Osteocyte (in vitro differentiated cells): ENCODE results near the gene NALCN. TPM values are rescaled to one million over a fixed set of nuclear protein-coding genes. Genes with fewer than 3 reads are reported as not detected.
A peak's percentile ranks its signal among the peaks of the same experiment; 100 is the strongest.

Experiments used
- DNase-seq: peaks from one replicate; pipeline ENCODE4 v3.0.0; 2021; ENCODE audit warnings: mixed read lengths; ENCODE audit not compliant: unreplicated experiment; ENCODE audit errors: extremely low spot score
- H3K27ac Mint-ChIP-seq: one replicate; pipeline ENCODE4 v1.8.0; 2021; ENCODE audit warnings: mild to moderate bottlenecking, mixed read lengths; ENCODE audit not compliant: unreplicated experiment
- H3K27me3 Mint-ChIP-seq: one replicate; pipeline ENCODE4 v1.8.0; 2021; ENCODE audit warnings: mixed read lengths; ENCODE audit not compliant: unreplicated experiment
- H3K36me3 Mint-ChIP-seq: one replicate; pipeline ENCODE4 v1.8.0; 2021; ENCODE audit warnings: mixed read lengths; ENCODE audit not compliant: unreplicated experiment
- H3K4me1 Mint-ChIP-seq: one replicate; pipeline ENCODE4 v1.8.0; 2021; ENCODE audit warnings: mixed read lengths; ENCODE audit not compliant: unreplicated experiment
- H3K4me3 Mint-ChIP-seq: one replicate; pipeline ENCODE4 v1.8.0; 2021; ENCODE audit warnings: mild to moderate bottlenecking, moderate library complexity, mixed read lengths; ENCODE audit not compliant: unreplicated experiment
- H3K9me3 Mint-ChIP-seq: one replicate; pipeline ENCODE4 v1.8.0; 2021; ENCODE audit warnings: mixed read lengths; ENCODE audit not compliant: unreplicated experiment
- total RNA-seq: library from RNA; stranded (reverse); gene quantifications from 2 replicates; pipeline ENCODE4 v1.2.1, GENCODE V29; 2021
- TF ChIP-seq, protein P1 (sequence below): fragments of 200-600 bp; sonication (generic); IDR thresholded peaks from 2 replicates; pipeline ENCODE4 v1.5.0; 2021; ENCODE audit warnings: antibody characterized with exemption, mild to moderate bottlenecking, moderate library complexity

NALCN gene
- total RNA-seq, 1 donor from 2014 or later: 58.8 TPM

DNA sequence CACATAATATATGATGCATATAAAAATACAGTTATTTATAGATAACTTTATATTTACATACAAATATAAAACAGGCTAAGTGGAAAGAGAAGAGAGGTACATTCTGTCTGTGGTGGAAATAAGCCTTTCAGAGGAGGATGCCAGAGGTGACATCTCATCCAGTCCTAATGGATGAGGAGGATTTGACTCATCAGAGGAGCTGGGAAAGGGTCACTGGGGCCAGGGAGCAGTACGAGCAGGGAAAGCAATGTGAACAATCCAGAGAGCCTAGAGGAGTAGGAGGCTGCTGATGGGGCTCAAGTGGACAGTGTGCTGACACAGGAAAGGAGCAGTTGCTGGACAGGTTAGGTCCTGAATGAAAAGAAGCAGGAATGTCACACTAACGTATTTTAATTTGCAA lies 18.6 kb downstream of the NALCN start:
- H3K4me1 Mint-ChIP-seq: peaks cover 71% of the 10 kb centered on the region
- H3K36me3 Mint-ChIP-seq: peaks cover 21% of the 10 kb centered on the region
- peak overlapping the region; percentile 80 for H3K27ac Mint-ChIP-seq
- no peak for DNase-seq
- H3K9me3 Mint-ChIP-seq: peaks cover 12% of the 10 kb centered on the region
- H3K4me3 Mint-ChIP-seq: no peak overlapping the region
- TF ChIP-seq, protein P1, sequence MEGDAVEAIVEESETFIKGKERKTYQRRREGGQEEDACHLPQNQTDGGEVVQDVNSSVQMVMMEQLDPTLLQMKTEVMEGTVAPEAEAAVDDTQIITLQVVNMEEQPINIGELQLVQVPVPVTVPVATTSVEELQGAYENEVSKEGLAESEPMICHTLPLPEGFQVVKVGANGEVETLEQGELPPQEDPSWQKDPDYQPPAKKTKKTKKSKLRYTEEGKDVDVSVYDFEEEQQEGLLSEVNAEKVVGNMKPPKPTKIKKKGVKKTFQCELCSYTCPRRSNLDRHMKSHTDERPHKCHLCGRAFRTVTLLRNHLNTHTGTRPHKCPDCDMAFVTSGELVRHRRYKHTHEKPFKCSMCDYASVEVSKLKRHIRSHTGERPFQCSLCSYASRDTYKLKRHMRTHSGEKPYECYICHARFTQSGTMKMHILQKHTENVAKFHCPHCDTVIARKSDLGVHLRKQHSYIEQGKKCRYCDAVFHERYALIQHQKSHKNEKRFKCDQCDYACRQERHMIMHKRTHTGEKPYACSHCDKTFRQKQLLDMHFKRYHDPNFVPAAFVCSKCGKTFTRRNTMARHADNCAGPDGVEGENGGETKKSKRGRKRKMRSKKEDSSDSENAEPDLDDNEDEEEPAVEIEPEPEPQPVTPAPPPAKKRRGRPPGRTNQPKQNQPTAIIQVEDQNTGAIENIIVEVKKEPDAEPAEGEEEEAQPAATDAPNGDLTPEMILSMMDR: no peak
- no peaks in the 10 kb centered on the region for H3K27me3 Mint-ChIP-seq

DNA sequence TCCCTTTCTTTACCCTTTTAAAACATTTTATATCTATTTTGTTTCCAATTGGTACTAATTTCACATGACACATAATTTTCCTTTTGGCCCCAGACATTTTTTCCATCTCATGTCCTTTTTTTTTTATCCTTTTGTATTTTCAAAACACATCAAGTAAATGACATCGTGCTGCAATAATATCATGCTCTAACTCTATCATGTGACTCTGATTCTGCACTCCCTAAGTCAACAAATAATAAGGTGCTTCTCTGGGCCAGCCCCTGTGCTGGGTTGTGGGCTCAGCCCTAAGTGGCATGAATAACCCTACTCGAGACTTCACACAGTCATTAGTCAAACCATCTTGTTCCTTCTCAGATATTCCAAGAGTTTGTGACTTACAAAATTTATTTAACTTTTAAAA lies 21.7 kb downstream of the NALCN start:
- TF ChIP-seq, protein P1: no peak
- Mint-ChIP-seq H3K27me3 (no peaks in the 10 kb centered on the region), H3K4me3 (no peak overlapping the region), H3K27ac (peak overlapping the region; percentile 77), H3K4me1 (peaks cover 72% of the 10 kb centered on the region), H3K9me3 (peaks cover 12% of the 10 kb centered on the region), H3K36me3 (peaks cover 28% of the 10 kb centered on the region)
- DNase-seq: no peak

DNA sequence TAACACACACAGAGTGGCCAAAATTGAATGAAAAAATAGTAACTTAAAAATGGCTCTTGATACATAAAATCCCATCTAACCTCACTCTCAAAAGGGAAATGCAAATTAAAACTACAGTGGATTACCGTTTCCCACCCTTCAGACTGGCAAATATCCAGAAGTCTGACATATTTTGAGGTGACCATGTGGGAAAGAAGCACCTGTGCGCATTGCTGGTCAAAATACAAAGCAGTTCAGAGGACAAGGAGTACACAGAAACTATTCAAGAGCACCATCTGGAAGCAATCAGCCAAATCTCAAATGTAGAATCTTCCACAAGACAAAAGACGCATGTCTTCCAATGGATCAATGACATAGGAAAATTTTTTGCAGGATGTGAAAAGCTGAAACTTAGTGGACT lies 23.2 kb downstream of the NALCN start:
- TF ChIP-seq, protein P1: no peak
- H3K27ac Mint-ChIP-seq: peak overlapping the region; percentile 63
- peaks cover 28% of the 10 kb centered on the region for H3K36me3 Mint-ChIP-seq
- no peak overlapping the region for H3K4me3 Mint-ChIP-seq
- no peak for DNase-seq
- H3K9me3 Mint-ChIP-seq: peaks cover 12% of the 10 kb centered on the region
- peaks cover 70% of the 10 kb centered on the region for H3K4me1 Mint-ChIP-seq
- no peaks in the 10 kb centered on the region for H3K27me3 Mint-ChIP-seq

DNA sequence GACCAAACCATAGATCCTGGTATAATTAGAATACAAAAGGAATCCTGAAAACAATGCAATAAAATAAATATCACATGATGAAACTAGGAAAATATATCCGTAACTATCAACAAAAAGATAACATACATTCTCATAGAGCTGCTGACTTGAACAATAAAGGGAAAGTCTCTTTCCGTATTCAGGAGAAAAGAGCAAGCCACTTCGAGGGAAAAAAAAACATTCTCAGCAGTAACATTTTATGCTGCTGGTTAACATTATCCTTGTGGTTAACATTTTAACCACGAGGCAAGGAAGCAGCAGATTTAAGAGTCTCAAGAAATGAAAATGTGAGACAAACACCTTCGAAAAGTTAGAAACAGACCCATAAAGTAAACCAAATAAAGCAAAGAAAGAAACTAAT lies 25.8 kb downstream of the NALCN start:
- TF ChIP-seq, protein P1: no peak
- no peak for DNase-seq
- peaks cover 12% of the 10 kb centered on the region for H3K9me3 Mint-ChIP-seq
- peaks cover 68% of the 10 kb centered on the region for H3K4me1 Mint-ChIP-seq
- H3K27me3 Mint-ChIP-seq: no peaks in the 10 kb centered on the region
- peaks cover 33% of the 10 kb centered on the region for H3K36me3 Mint-ChIP-seq
- H3K4me3 Mint-ChIP-seq: peak overlapping the region; percentile 64
- H3K27ac Mint-ChIP-seq: peak overlapping the region; percentile 98

DNA sequence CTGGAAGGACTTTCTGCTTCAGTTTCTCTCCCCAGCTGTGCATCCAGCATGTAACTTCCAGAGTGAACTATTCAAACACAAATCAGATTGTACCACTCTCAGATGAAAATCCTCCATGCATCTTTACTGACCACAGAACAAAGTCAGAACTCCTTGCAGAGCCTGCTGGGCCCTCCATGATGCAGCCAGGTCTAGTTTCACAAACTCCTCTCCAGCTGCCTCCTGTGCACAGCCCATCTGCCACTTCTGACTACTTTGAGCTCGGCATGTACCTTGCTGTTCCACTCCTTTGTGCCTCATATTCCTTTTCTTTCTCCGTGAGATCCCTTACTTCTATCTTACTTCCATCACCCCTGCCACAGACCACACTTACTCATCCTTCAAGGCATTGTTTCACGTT lies 31.4 kb downstream of the NALCN start:
- H3K27me3 Mint-ChIP-seq: no peaks in the 10 kb centered on the region
- H3K9me3 Mint-ChIP-seq: no peaks in the 10 kb centered on the region
- TF ChIP-seq, protein P1: no peak
- peak overlapping the region; percentile 11 for H3K4me3 Mint-ChIP-seq
- H3K36me3 Mint-ChIP-seq: peaks cover 10% of the 10 kb centered on the region
- H3K4me1 Mint-ChIP-seq: peaks cover 78% of the 10 kb centered on the region
- DNase-seq: no peak
- peak overlapping the region; percentile 85 for H3K27ac Mint-ChIP-seq
